ENCODE results near the gene CDC14B.

- TF ChIP-seq POLR2A (IDR thresholded peaks at IDR 0.05; ENCODE audit: low read depth, low read length): no peak
- TF ChIP-seq FOS (IDR thresholded peaks at IDR 0.05; ENCODE audit: low read depth, low read length): no peak
- TF ChIP-seq CTCF (conservative IDR thresholded peaks at IDR 0.05; ENCODE audit: low read depth, low read length): no peak
- TF ChIP-seq MXI1 (IDR thresholded peaks at IDR 0.05; ENCODE audit: borderline replicate concordance, low read depth, low read length): no peak
- TF ChIP-seq CEBPB (IDR thresholded peaks at IDR 0.05; ENCODE audit: low read depth, low read length): no peak
- no peak for TF ChIP-seq RFX5 (IDR thresholded peaks at IDR 0.05; ENCODE audit: low read depth, low read length)
- no peak for TF ChIP-seq RAD21 (IDR thresholded peaks at IDR 0.05; ENCODE audit: low read length)
- TF ChIP-seq USF2 (IDR thresholded peaks at IDR 0.05; ENCODE audit: low read depth, low read length): no peak
- no peak for TF ChIP-seq ELK1 (IDR thresholded peaks at IDR 0.05; ENCODE audit: borderline replicate concordance, low read depth, low read length)
- no peak for TF ChIP-seq MAFK (IDR thresholded peaks at IDR 0.05; ENCODE audit: low read depth, low read length)
- no peak for TF ChIP-seq BHLHE40 (IDR thresholded peaks at IDR 0.05; ENCODE audit: low read depth, low read length)
- TF ChIP-seq RCOR1 (IDR thresholded peaks at IDR 0.05; ENCODE audit: insufficient replicate concordance, low read length): no peak
- TF ChIP-seq MAZ (IDR thresholded peaks at IDR 0.05; ENCODE audit: borderline replicate concordance, low read depth, low read length): no peak
- TF ChIP-seq CHD1 (IDR thresholded peaks at IDR 0.05; ENCODE audit: low read depth, low read length): no peak
Measured at GRCh38 chr9:96508227-96508940, 111.3 kb downstream of the CDC14B start.

All from IMR-90 (cell line).